ENCODE results near the gene FAF1.
A peak's percentile ranks its signal among the peaks of the same experiment; 100 is the strongest.
"Not testable (repeated sequence)": the region's sequence is repeated elsewhere in the genome, so short reads cannot be mapped to it uniquely, and the experiment has no call there.

The FAF1 gene

GRCh38 chr1:50959913-50960844 is at the start of gene FAF1:
Gene FAF1 (minus strand): TSS chr1:50960267. CDS start chr1:50959811, 456 bp downstream.
- peak; percentile 93 for DNase-seq (ENCODE audit: low read depth)

GRCh38 chr1:51009381-51009780 is 49.3 kb upstream of the FAF1 start:
- DNase-seq (ENCODE audit: low read depth), result no peak

DNA sequence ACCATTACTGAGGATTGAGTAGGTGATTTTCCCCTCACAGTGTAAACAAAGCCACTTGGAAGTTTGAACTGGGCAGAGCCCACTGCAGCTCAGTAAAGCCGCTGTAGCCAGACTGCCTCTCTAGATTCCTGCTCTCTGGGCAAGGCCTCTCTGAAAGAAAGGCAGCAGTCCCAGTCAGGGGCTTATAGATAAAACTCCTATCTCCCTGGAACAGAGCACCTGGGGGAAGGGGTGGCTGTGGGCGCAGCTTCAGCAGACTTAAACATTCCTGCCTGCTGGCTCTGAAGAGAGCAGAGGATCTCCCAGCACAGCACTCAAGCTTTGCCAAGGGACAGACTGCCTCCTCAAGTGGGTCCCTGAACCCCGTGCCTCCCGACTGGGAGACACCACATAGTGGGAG is 45.5 kb upstream of the FAF1 start:
- DNase-seq (ENCODE audit: low read depth), result not testable (repeated sequence)

DNA sequence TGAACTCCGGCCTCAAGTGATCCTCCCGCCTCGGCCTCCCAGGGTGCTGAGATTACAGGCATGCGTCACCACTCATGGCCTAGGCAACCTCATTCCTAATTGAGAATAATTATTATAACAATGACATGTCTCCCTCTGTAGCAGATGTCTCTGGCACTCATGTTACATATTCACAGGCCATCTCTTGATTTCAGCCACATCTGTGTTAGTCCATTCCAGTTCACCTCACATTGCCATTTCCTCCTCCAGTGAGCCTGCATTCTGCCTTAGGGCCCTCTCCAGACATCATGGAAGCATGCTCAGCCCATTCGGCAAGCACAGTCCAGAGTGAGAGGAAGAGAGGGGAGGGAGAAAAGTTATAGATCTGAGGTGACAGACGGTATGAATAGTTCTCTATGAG is 42.4 kb upstream of the FAF1 start:
- DNase-seq (ENCODE audit: low read depth), result no peak

DNA sequence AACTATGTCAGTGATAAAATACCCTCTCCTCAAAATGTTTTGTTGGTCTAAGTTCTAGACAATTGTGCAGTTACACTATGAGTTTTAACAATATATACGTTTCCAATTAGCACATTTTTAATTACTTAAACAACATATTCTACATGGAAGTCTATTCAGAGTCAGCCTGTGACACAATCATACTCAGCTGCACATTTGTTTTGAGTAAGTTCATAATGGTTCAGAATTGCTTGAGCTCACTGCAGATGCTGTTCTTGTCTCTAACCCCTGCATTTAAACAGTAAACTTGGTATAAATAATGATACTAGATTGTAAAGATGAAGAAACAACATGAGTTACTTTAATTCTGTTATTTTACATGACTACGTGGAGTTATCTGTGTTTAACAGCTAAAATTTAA is 40.6 kb upstream of the FAF1 start:
- no peak for DNase-seq (ENCODE audit: low read depth)

GRCh38 chr1:51000160-51000559 is 40.1 kb upstream of the FAF1 start:
- no peak for DNase-seq (ENCODE audit: low read depth)

GRCh38 chr1:50999375-50999774 is 39.3 kb upstream of the FAF1 start:
- not testable (repeated sequence) for DNase-seq (ENCODE audit: low read depth)

- no peak for DNase-seq (ENCODE audit: low read depth)
Measured at GRCh38 chr1:50996083-50996482, 36.0 kb upstream of the FAF1 start.

GRCh38 chr1:50995651-50996050 is 35.6 kb upstream of the FAF1 start:
- no peak for DNase-seq (ENCODE audit: low read depth)

DNA sequence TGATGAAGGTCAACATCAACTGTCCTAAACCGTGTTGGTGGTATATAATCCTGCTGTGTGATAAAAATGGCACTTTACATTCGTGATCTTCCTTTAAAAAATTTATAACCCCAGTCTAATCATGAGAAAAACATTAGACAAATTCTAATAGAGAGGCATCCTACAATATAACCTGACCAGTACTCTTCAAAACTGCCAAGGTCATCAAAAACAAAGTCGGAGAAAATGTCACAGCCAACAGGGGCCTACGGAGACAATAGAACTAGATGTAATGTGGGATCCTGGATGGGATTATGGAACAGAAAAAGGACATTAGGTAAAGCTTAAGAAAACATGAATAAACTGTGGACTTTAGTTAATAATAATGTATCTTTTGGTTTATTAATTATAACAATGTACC is 34.9 kb upstream of the FAF1 start:
- no peak for DNase-seq (ENCODE audit: low read depth)

GRCh38 chr1:50993645-50994044 is 33.6 kb upstream of the FAF1 start:
- no peak for DNase-seq (ENCODE audit: low read depth)

DNA sequence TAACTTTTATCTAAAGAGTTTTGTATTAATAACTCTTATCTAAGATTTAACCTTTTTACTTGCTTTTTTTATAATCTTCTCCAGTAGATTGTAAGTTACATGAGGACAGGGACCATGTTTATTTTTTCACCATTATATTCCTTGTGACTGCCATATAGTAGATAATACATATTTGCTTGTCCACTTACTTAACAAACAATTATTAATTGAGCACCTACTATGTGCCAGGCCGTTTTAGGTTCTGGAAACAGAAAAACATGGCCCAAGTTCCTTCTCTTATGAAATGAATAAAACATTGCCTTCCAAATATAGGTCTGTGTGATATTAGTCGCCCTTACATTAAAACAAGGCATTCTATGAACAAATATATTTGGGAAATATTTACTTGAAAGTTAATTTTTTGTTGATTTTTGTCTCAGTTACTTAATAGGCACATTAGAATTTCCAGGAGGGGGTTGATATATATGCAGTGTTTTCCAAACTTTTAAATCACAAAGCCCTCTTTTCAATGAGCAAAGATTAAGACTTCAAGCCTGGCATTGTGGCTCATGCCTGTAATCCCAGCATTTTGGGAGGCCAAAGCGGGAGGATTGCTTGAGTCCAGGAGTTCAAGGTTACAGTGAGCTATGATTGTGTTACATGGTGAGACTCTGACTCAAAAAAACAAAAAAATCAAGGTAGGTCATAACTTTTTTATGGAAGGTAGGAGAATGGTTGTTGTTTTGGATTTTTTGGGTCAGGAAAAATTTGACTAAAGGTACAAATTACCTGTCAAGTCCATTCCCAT is 32.7 kb upstream of the FAF1 start:
- DNase-seq (ENCODE audit: low read depth), result no peak

- no peak for DNase-seq (ENCODE audit: low read depth)
Measured at GRCh38 chr1:50989694-50990093, 29.6 kb upstream of the FAF1 start.

GRCh38 chr1:50986653-50987052 is 26.6 kb upstream of the FAF1 start:
- no peak for DNase-seq (ENCODE audit: low read depth)

- DNase-seq (ENCODE audit: low read depth), result no peak
Measured at GRCh38 chr1:50985094-50985493, 25.0 kb upstream of the FAF1 start.

GRCh38 chr1:50983219-50983802 is 23.2 kb upstream of the FAF1 start:
- DNase-seq (ENCODE audit: low read depth), result no peak

DNA sequence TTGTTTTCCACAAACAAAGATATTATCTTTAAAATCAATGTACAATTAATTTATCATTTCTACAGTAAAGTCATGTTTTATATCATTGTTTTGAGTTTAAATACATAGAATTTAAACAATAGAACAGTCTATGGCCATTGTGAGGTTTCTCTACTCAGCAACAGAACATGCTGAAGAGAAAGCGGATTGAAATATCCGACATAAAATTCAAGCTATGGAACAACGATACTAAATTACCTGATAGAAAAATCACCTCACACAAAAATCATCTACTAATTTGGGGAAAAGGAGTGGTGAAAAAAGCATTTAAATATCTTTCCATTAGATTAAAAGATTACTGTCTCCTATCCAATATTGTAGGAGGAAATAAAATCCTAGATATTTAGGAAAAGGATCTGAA is 22.5 kb upstream of the FAF1 start:
- DNase-seq (ENCODE audit: low read depth), result no peak

GRCh38 chr1:50981741-50982140 is 21.7 kb upstream of the FAF1 start:
- no peak for DNase-seq (ENCODE audit: low read depth)

DNA sequence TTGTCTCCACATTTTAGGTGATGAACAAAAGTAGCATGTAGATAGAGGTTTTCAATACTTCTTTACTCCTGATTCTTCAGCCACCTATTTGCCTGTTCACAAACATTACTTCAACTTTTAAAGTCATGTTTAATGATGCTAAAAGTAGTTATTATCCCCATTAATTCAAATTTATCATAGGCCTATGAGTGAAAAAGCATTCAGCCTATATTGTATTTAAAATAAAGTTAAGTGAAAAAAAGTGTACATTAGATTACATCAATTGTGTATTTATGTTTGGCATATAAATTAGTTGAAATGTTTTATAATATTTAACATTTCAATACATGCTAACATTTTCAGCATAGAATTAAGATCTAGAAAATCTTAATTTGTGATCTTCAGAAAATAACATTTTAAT is 20.4 kb upstream of the FAF1 start:
- no peak for DNase-seq (ENCODE audit: low read depth)

- no peak for DNase-seq (ENCODE audit: low read depth)
Measured at GRCh38 chr1:50979937-50980336, 19.9 kb upstream of the FAF1 start.

DNA sequence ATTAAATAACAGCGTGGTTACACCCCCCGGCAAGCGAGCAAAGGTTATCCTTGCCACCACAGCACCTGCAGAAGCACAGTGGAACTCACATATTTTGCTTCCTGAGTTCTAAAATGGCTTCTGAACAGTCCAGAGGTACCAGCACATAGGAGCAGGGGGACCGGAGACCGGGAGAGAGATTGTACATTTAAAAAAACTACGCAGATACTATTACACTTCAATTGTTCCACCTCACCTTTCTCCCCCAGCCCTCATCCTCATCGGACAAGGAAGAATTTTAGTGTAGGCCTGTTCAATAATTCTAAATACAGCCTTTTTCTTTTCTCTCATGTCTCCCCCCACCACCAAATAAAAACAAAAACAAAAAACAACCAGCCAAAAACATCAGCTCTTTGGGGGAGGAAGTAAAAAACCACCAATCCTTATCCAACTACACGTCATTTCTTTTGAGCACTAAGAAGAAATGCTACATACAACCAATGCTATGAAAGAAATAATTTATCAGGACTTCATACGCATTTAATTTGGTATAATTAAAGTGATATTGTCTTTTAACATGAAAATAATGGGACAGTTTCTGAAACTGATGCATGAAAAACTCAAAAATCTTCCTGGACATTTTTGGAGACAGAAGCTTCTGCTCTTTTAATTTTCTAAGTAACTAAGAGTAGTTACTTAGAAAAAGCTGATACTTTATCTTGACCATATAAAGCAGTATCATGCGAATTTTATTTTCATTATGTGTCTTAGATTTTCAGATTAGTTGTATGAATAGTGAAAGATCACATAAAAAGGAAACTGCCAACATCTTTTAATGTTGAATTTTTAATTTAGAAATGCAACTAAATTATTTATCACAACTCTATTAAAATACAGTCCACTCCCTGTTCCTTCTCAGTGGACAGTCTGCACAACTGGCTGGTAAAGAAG is 19.1 kb upstream of the FAF1 start:
- no peak for DNase-seq (ENCODE audit: low read depth)
